OCI-LY1 (cell line): ENCODE data around the gene UTP25.

Source experiments
- H2AFZ ChIP-seq: fragments of 200-600 bp; sonication (generic), shearing (Covaris generic); 2 replicates; pipeline ENCODE4 v1.6.0; 2014; ENCODE audit warnings: antibody characterized with exemption, mild to moderate bottlenecking, low read length
- H3F3A ChIP-seq: fragments of 200-600 bp; sonication (generic), shearing (Covaris generic); 2 replicates; pipeline ENCODE4 v1.6.0; 2014; ENCODE audit warnings: mild to moderate bottlenecking, antibody characterized with exemption, low read length, moderate library complexity; ENCODE audit not compliant: insufficient read depth
- H3K27ac ChIP-seq: fragments of 200-600 bp; sonication (generic); 2 replicates; pipeline ENCODE4 v1.5.1; 2014; ENCODE audit warnings: low read length, mixed run types, mild to moderate bottlenecking, low read depth; ENCODE audit not compliant: poor library complexity, severe bottlenecking
- H3K27me3 ChIP-seq: fragments of 200-600 bp; sonication (generic); 2 replicates; pipeline ENCODE4 v1.6.0; 2014; ENCODE audit warnings: antibody characterized with exemption, mild to moderate bottlenecking, low read length, moderate library complexity; ENCODE audit not compliant: insufficient read depth
- H3K36me3 ChIP-seq: fragments of 200-600 bp; sonication (generic); 2 replicates; pipeline ENCODE4 v1.6.1; 2014; ENCODE audit warnings: mild to moderate bottlenecking, antibody characterized with exemption, low read length, moderate library complexity, mixed read lengths; ENCODE audit not compliant: insufficient read depth
- H3K4me1 ChIP-seq: fragments of 200-600 bp; sonication (generic); 2 replicates; pipeline ENCODE4 v1.5.1; 2014; ENCODE audit warnings: mild to moderate bottlenecking, low read length, moderate library complexity; ENCODE audit not compliant: insufficient read depth, severe bottlenecking
- H3K4me2 ChIP-seq: fragments of 200-600 bp; sonication (generic), shearing (Covaris generic); 2 replicates; pipeline ENCODE4 v1.6.1; 2014; ENCODE audit warnings: low read length
- H3K4me3 ChIP-seq: fragments of 200-600 bp; sonication (generic); 2 replicates; pipeline ENCODE4 v1.5.1; 2014; ENCODE audit warnings: low read length, low read depth, mild to moderate bottlenecking, mixed read lengths; ENCODE audit not compliant: poor library complexity, severe bottlenecking
- H3K79me2 ChIP-seq: fragments of 200-600 bp; shearing (Covaris generic); 2 replicates; pipeline ENCODE4 v1.6.1; 2016; ENCODE audit warnings: mixed run types, low read length, mixed read lengths; ENCODE audit not compliant: insufficient read depth
- H3K9ac ChIP-seq: fragments of 200-600 bp; sonication (generic), shearing (Covaris generic); 2 replicates; pipeline ENCODE4 v1.6.1; 2014; ENCODE audit warnings: mild to moderate bottlenecking, low read length, mixed read lengths
- H3K9me2 ChIP-seq: fragments of 200-600 bp; sonication (generic), shearing (Covaris generic); 2 replicates; pipeline ENCODE4 v1.6.1; 2014; ENCODE audit warnings: low read depth, mild to moderate bottlenecking, low read length, mixed read lengths
- H3K9me3 ChIP-seq: fragments of 200-600 bp; shearing (Covaris generic); 2 replicates; pipeline ENCODE4 v1.6.1; 2014; ENCODE audit warnings: low read length, mixed read lengths
- H4K20me1 ChIP-seq: fragments of 200-600 bp; sonication (generic), shearing (Covaris generic); 2 replicates; pipeline ENCODE4 v1.6.0; 2016; ENCODE audit warnings: mild to moderate bottlenecking, low read length; ENCODE audit not compliant: insufficient read depth
- EZH2 ChIP-seq: fragments of 200-600 bp; sonication (generic), shearing (Covaris generic); IDR thresholded peaks from 2 replicates; pipeline ENCODE4 v1.8.0; 2017; ENCODE audit warnings: borderline replicate concordance, mixed run types, mild to moderate bottlenecking, antibody characterized with exemption, low read length, moderate library complexity, mixed read lengths
- TF ChIP-seq, protein P1 (sequence below): fragments of 200-600 bp; sonication (generic), shearing (Covaris generic); IDR thresholded peaks from 2 replicates; pipeline ENCODE4 v1.5.1; 2017; ENCODE audit warnings: mild to moderate bottlenecking, antibody characterized with exemption, low read length, moderate library complexity, mixed read lengths

Gene UTP25

DNA sequence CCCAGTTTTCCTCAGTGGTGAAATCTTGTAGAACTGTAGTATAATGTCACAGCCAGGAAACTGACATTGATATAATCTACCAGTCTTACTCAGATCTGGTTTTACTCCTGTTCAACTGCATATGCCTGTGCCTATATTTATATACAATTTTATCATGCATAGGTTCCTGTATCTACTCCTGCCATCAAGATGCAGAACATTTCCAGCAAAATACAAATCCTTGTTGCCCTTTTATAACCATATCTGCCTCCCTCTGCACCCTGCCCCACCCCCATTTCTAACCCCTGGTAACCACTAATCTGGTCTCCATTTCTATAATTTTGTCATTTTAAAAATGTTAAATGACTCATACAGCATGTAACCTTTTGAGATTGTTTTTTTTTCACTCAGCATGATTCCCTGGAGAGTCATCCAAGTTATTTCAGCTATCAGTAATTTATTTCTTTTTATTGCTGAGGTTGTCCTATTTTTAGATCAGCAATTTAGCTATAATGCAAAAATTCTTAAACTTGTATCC is 8.1 kb downstream of the UTP25 start:
- H3K4me1 ChIP-seq, result no peaks in the 10 kb centered on the region

DNA sequence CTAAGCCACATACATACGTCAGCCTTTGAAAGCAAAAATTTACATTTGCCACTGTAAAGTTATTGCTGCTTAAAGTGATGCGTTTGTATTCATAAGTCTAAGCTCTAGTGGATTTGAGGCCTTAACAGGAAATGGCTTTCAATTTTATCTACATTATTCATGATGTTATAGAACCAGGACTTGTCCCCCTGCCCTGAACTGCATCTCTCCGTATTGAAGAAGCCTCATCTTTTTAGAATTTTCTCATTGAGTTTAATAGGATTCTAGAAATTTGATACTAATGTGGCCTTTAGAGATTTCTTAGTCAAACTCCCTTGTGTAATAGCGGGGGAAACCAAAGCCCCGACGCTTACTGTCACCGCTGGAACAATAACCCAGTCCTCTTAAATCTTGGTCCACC is 9.9 kb downstream of the UTP25 start:
- Histone ChIP-seq H3K9me3 (no peaks in the 10 kb centered on the region), H3K79me2 (no peaks in the 10 kb centered on the region), H3K4me1 (no peaks in the 10 kb centered on the region), H2AFZ (no peak overlapping the region), H3K36me3 (peaks cover 100% of the 10 kb centered on the region), H3K27ac (no peak overlapping the region), H3K4me2 (no peak overlapping the region), H3K27me3 (no peaks in the 10 kb centered on the region), H4K20me1 (no peaks in the 10 kb centered on the region), H3K9me2 (no peaks in the 10 kb centered on the region), H3F3A (no peaks in the 10 kb centered on the region), H3K4me3 (no peak overlapping the region), H3K9ac (no peak overlapping the region)
- TF ChIP-seq, protein P1, sequence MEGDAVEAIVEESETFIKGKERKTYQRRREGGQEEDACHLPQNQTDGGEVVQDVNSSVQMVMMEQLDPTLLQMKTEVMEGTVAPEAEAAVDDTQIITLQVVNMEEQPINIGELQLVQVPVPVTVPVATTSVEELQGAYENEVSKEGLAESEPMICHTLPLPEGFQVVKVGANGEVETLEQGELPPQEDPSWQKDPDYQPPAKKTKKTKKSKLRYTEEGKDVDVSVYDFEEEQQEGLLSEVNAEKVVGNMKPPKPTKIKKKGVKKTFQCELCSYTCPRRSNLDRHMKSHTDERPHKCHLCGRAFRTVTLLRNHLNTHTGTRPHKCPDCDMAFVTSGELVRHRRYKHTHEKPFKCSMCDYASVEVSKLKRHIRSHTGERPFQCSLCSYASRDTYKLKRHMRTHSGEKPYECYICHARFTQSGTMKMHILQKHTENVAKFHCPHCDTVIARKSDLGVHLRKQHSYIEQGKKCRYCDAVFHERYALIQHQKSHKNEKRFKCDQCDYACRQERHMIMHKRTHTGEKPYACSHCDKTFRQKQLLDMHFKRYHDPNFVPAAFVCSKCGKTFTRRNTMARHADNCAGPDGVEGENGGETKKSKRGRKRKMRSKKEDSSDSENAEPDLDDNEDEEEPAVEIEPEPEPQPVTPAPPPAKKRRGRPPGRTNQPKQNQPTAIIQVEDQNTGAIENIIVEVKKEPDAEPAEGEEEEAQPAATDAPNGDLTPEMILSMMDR, result no peak
- no peak for TF ChIP-seq EZH2

More for the DNA sequence above, 8.1 kb downstream of the UTP25 start:
- Histone ChIP-seq H3K36me3 (peaks cover 98% of the 10 kb centered on the region), H3K79me2 (no peaks in the 10 kb centered on the region), H4K20me1 (no peaks in the 10 kb centered on the region), H3K9me2 (no peaks in the 10 kb centered on the region), H3K27me3 (no peaks in the 10 kb centered on the region), H3F3A (no peaks in the 10 kb centered on the region), H3K9me3 (no peaks in the 10 kb centered on the region), H3K27ac (no peak overlapping the region), H3K4me3 (no peak overlapping the region), H3K4me2 (no peak overlapping the region), H2AFZ (no peak overlapping the region), H3K9ac (no peak overlapping the region)
- TF ChIP-seq EZH2, result no peak
- TF ChIP-seq, protein P1, result no peak

DNA sequence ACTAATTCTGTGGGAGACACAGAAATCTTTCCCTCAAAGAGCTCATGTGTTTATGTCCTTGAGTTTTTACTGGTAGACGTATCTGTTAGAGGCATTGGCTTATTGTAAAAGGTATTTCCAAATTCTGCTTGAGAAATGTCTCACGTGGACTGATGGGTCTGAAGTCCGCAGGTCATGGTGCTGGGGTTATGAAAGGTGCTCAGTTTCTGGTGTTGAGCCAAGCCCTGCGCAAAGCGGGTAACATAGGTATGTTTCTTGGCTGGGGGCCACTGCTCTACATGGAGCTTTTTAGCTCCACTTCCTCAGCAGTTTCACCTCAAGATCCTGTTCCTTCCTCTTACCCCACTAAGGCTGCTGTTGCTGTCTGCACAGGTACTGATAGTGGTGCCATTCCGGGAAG is 10.8 kb downstream of the UTP25 start:
- no peak overlapping the region for H3K4me3 ChIP-seq
- H3K79me2 ChIP-seq, result no peaks in the 10 kb centered on the region
- H3K9me2 ChIP-seq, result no peaks in the 10 kb centered on the region
- H3K27me3 ChIP-seq, result no peaks in the 10 kb centered on the region
- peaks cover 100% of the 10 kb centered on the region for H3K36me3 ChIP-seq
- H3F3A ChIP-seq, result no peaks in the 10 kb centered on the region
- no peak overlapping the region for H2AFZ ChIP-seq
- H3K9me3 ChIP-seq, result no peaks in the 10 kb centered on the region
- H3K27ac ChIP-seq, result no peak overlapping the region
- H3K9ac ChIP-seq, result no peak overlapping the region
- TF ChIP-seq, protein P1, result no peak
- TF ChIP-seq EZH2, result no peak
- no peak overlapping the region for H3K4me2 ChIP-seq
- no peaks in the 10 kb centered on the region for H3K4me1 ChIP-seq
- no peaks in the 10 kb centered on the region for H4K20me1 ChIP-seq
